Measurements from ENCODE around the gene GNL1. TPM values are rescaled to one million over a fixed set of nuclear protein-coding genes. Genes with fewer than 3 reads are reported as not detected.
A peak's percentile ranks its signal among the peaks of the same experiment; 100 is the strongest.
"Not testable (repeated sequence)": the region's sequence is repeated elsewhere in the genome, so short reads cannot be mapped to it uniquely, and the experiment has no call there.

The GNL1 gene
- total RNA-seq, 1 donor from 2014 or later: 33.0 TPM

DNA sequence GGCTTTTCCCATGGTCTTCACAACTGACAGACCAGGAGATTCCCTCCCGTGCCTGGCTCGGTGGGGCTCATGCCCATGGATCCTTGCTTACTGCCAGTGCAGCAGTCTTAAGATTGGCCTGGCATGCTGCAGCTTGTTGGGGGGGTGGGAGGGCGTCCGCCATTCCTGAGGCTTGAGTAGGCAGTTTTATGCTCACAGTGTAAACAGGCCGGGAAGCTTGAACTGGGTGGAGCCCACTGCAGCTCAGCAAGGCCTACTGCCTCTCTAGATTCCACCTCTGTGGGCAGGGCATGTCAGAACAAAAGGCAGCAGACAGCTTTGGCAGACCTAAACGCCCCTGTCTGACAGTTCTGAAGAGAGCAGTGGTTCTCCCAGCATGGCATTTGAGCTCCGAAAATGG, 35.2 kb downstream of the GNL1 start:
- H3K27me3 ChIP-seq; H3K9me3 ChIP-seq; intact Hi-C loops (cut with DNase I); H3K36me3 ChIP-seq; H3K4me1 ChIP-seq; DNase-seq (ENCODE audit: low spot score in 2 of 2); H3K4me3 ChIP-seq; H3K27ac ChIP-seq: not testable (repeated sequence)

DNA sequence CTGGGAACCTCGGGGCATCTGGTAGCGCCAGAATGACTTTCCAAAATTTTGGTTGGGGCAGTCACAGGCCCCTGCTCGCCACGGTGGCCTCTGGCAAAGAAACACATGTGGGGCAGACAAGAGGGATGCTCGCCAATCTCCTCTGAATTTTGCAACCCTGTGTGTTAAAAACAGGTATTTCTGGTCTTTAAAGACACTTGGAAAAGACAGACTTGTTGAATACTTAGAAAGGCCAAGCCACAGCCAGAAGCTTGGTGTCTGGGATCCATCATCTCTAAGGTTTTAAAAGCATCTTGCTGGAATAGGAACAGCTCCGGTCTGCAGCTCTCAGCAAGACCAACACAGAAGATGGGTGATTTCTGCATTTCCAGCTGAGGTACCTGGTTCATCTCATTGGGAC, 35.8 kb downstream of the GNL1 start:
- Histone ChIP-seq H3K27ac (no peak overlapping the region), H3K4me3 (no peak overlapping the region), H3K27me3 (no peaks in the 10 kb centered on the region), H3K9me3 (no peaks in the 10 kb centered on the region), H3K4me1 (peaks cover 0 to 3% of the 10 kb centered on the region in 2 donors), H3K36me3 (no peaks in the 10 kb centered on the region)
- DNase-seq (ENCODE audit: low spot score in 2 of 2): no peak
- intact Hi-C loops (cut with DNase I): no loop called here
- TF ChIP-seq, protein P1, sequence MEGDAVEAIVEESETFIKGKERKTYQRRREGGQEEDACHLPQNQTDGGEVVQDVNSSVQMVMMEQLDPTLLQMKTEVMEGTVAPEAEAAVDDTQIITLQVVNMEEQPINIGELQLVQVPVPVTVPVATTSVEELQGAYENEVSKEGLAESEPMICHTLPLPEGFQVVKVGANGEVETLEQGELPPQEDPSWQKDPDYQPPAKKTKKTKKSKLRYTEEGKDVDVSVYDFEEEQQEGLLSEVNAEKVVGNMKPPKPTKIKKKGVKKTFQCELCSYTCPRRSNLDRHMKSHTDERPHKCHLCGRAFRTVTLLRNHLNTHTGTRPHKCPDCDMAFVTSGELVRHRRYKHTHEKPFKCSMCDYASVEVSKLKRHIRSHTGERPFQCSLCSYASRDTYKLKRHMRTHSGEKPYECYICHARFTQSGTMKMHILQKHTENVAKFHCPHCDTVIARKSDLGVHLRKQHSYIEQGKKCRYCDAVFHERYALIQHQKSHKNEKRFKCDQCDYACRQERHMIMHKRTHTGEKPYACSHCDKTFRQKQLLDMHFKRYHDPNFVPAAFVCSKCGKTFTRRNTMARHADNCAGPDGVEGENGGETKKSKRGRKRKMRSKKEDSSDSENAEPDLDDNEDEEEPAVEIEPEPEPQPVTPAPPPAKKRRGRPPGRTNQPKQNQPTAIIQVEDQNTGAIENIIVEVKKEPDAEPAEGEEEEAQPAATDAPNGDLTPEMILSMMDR (IDR thresholded peaks at IDR 0.05): no peak

DNA sequence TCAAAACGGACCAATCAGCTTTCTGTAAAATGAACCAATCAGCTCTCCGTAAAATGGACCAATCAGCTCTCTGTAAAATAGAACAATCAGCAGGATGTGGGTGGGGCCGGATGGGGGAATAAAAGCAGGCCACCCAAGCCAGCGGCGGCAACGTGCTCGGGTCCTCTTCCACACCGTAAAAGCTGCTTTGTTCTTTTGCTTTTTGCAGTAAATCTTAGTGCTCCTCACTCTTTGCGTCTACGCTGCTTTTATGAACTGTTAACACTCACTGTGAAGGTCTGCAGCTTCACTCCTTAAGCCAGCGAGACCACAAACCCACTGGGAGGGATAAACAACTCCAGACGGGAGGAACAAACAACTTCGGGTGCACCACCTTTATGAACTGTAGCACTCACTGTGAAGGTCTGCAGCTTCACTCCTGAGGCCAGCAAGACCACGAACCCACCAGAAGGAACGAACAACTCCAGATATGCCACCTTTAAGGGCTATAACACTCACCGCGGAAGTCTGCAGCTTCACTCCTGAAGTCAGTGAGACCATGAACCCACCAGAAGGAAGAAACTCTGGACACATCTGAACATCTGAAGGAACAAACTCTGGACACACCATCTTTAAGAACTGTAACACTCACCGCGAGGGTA, 37.7 kb downstream of the GNL1 start:
- H3K9me3 ChIP-seq; H3K36me3 ChIP-seq; DNase-seq (ENCODE audit: low spot score in 2 of 2); intact Hi-C loops (cut with DNase I); H3K27ac ChIP-seq; H3K27me3 ChIP-seq; H3K4me3 ChIP-seq; H3K4me1 ChIP-seq: not testable (repeated sequence)

DNA sequence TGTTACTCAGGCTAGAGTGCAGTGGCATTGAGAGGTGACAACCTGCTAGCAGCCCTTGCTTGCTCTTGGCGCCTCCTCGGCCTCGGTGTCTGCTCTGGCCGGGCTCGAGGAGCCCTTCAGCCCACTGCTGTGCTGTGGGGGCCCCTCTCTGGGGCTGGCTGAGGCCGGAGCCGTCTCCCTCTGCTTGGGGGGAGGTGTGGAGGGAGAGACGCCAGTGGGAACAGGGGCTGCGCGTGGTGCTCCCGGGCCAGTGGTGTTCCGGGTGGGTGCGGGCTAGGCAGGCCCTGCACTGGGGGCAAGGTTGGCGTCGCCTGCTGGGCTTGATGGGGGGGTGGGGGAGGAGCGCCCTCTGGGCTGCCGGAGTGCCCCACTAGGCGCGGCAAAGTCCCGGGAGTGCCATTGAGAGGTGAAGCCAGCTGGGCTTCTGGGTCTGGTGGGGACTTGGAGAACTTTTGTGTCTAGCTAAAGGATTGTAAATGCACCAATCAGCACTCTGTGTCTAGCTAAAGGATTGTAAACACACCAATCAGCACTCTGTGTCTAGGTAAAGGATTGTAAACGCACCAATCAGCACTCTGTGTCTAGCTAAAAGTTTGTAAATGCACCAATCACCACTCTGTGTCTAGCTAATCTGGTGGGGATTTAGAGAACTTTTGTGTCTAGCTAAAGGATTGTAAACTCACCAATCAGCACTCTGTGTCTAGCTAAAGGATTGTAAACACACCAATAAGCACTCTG, 38.4 kb downstream of the GNL1 start:
- H3K27ac ChIP-seq; H3K4me1 ChIP-seq; H3K4me3 ChIP-seq; H3K9me3 ChIP-seq; H3K36me3 ChIP-seq; H3K27me3 ChIP-seq; DNase-seq (ENCODE audit: low spot score in 2 of 2): not testable (repeated sequence)
- intact Hi-C loops (cut with DNase I): loop anchor here (2.0 kb wide), 1 partner anchor 29 kb away; the partner anchor contains the start of gene HLA-E

DNA sequence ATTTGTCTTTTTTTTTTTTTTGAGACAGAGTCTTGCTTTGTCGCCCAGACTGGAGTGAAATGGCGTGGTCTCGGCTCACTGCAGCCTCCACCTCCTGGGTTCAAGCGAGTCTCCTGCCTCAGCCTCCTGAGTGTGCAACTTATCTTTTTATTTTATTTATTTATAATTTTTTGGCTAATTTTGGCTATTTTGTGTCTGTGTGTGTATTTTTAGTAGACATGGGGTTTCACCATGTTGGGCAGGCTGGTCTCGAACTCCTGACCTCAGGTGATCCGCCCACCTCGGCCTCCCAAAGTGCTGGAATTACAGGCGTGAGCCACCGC, 39.6 kb downstream of the GNL1 start:
- DNase-seq (ENCODE audit: low spot score in 2 of 2); H3K4me1 ChIP-seq; H3K36me3 ChIP-seq; H3K9me3 ChIP-seq; H3K27me3 ChIP-seq: not testable (repeated sequence)
- Histone ChIP-seq H3K27ac (peak overlapping the region; percentile 66 to 76), H3K4me3 (peak overlapping the region; percentile 43 to 58)
- intact Hi-C loops (cut with DNase I): loop anchor here (2.0 kb wide), 1 partner anchor 28 kb away; the partner anchor contains the start of gene HLA-E

DNA sequence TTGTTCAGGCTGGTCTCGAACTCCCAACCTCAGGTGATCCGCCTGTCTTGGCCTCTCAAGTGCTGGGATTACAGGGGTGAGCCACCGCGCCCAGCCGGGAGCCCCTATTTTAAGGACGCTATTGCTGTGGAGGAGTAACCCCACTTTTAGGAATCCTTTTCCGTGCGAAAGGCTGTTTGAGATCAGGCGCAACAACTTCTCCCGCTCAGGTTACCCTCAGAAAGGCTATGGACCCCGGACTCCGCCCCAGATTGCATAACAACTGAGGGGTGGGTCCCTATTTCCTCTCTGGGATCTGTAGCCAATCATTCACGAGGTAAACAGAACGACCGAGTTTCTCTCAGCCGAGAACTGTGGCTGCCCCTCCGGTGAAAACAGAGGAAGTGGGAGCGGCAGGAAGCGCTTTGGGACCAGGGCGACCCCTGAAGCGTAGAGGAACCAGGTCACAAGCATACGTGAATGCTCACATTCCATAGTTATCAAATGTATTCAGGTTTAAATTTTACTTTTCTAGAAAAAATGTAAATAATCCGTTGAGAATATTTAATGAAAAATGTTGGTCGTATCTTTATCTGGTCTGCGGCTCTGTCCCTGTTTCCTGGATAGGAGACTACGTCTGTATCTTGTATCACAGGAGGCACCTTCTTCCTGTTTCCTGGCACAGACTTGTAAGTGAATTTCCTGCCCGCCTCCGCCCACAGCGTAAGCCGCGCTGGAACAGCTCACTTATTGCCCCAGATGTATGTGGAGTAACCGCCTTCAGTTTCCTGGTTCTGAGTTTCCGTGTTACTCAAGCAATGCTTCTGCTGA, 40.1 kb downstream of the GNL1 start:
- H3K4me3 ChIP-seq: peak overlapping the region; percentile 43 to 58
- H3K9me3 ChIP-seq: no peaks in the 10 kb centered on the region
- H3K4me1 ChIP-seq: peaks cover 0 to 3% of the 10 kb centered on the region in 2 donors
- TF ChIP-seq, protein P1 (IDR thresholded peaks at IDR 0.05): no peak
- no peaks in the 10 kb centered on the region for H3K36me3 ChIP-seq
- H3K27ac ChIP-seq: peak overlapping the region; percentile 66 to 76
- H3K27me3 ChIP-seq: no peaks in the 10 kb centered on the region
- intact Hi-C loops (cut with DNase I): loop anchor here (2.0 kb wide), 1 partner anchor 27 kb away; the partner anchor contains the start of gene HLA-E
- DNase-seq (ENCODE audit: low spot score in 2 of 2): peak; percentile 89 to 97

DNA sequence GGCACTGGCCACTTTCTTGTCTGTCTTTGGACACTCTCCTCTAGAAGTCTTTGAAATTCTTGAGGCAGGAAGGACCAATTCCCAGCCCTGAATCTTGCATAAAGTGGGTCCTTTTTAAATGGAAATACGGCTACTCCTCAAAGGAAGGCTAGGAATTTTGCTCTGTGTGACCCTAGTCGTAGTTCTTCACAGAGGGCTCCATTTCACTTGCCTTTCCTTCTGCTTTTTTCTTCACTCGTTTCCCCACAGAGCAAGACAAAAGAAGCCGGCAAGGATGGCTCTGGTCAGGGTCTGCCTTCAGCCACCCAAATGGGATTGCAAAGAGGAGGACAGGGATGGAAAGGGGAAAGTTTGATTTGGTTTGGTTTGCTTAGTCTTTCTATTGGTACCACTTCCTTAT, 41.2 kb downstream of the GNL1 start:
- no peaks in the 10 kb centered on the region for H3K9me3 ChIP-seq
- intact Hi-C loops (cut with DNase I): no loop called here
- H3K36me3 ChIP-seq: no peaks in the 10 kb centered on the region
- H3K4me1 ChIP-seq: peaks cover 0 to 3% of the 10 kb centered on the region in 2 donors
- H3K27me3 ChIP-seq: no peaks in the 10 kb centered on the region
- no peak for DNase-seq (ENCODE audit: low spot score in 2 of 2)
- peak overlapping the region; percentile 51 to 76 for H3K27ac ChIP-seq
- TF ChIP-seq, protein P1 (IDR thresholded peaks at IDR 0.05): no peak
- no peak overlapping the region for H3K4me3 ChIP-seq
